ENCODE results near the gene COL27A1.

DNA sequence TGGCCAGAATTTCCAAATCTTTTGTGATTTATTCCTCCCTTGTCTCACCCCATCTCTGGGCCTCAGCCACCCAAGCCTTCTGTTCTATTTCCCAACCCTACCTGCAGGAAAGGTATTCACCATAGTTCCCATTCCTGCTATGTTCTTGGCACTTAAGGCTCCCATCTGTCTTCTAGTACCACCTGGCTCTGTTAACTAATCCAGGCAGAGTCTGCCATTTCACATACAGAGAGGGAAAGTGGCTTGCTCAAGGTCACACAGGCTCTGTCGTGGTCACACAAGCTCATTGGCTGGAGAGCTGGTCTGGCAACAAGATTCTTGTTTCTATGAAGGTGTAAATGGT, 35.2 kb downstream of the COL27A1 start:
- TF ChIP-seq, protein P1, sequence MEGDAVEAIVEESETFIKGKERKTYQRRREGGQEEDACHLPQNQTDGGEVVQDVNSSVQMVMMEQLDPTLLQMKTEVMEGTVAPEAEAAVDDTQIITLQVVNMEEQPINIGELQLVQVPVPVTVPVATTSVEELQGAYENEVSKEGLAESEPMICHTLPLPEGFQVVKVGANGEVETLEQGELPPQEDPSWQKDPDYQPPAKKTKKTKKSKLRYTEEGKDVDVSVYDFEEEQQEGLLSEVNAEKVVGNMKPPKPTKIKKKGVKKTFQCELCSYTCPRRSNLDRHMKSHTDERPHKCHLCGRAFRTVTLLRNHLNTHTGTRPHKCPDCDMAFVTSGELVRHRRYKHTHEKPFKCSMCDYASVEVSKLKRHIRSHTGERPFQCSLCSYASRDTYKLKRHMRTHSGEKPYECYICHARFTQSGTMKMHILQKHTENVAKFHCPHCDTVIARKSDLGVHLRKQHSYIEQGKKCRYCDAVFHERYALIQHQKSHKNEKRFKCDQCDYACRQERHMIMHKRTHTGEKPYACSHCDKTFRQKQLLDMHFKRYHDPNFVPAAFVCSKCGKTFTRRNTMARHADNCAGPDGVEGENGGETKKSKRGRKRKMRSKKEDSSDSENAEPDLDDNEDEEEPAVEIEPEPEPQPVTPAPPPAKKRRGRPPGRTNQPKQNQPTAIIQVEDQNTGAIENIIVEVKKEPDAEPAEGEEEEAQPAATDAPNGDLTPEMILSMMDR (IDR thresholded peaks at IDR 0.05; ENCODE audit: low read length) = no peak
- TF ChIP-seq EZH2 (IDR thresholded peaks at IDR 0.05; ENCODE audit: borderline replicate concordance, low read length) = no peak

Data from OCI-LY1 (cell line).